Tibial artery (tissue), 4 donors: ENCODE measurements around the gene MAZ.

Experiments
- DNase-seq, 2 donors: peaks; one replicate each; pipeline ENCODE4 v3.0.0-alpha.2; 2019
- H3K27ac ChIP-seq, 2 donors: fragments of 200-600 bp; sonication (generic) in 1 of 2; 1 replicate in 1 of 2; 2 replicates in 1 of 2; pipeline ENCODE4 v1.5.1; 2018 to 2019; ENCODE audit warnings: mild to moderate bottlenecking in 1 of 2
- H3K27me3 ChIP-seq, 2 donors: fragments of 200-600 bp; sonication (generic) in 1 of 2; one replicate each; pipeline versions ENCODE4 v1.5.1 to v1.6.0; 2016 to 2019
- H3K36me3 ChIP-seq, 3 donors: fragments of 200-600 bp; sonication (generic) in 2 of 3; one replicate each; pipeline ENCODE4 v1.5.1; 2016 to 2019; ENCODE audit warnings: mild to moderate bottlenecking in 2 of 3
- H3K4me1 ChIP-seq, 4 donors: fragments of 200-600 bp; sonication (generic) in 2 of 4; 1 replicate in 3 of 4; 2 replicates in 1 of 4; pipeline ENCODE4 v1.5.1; 2016 to 2019
- H3K4me3 ChIP-seq, 2 donors: fragments of 200-600 bp; sonication (generic) in 1 of 2; 1 replicate in 1 of 2; 2 replicates in 1 of 2; pipeline ENCODE4 v1.5.1; 2018 to 2019; ENCODE audit warnings: mild to moderate bottlenecking in 2 of 2
- H3K9me3 ChIP-seq, 3 donors: fragments of 200-600 bp; sonication (generic) in 1 of 3; one replicate each; pipeline ENCODE4 v1.5.1; 2016 to 2019
- intact Hi-C: fragments of 100-400 bp; cut with DNase I; formaldehyde crosslinking; loops from one replicate; pipeline ENCODE4 v1.15.0; 2023; ENCODE audit warnings: low total_unique reads
- TF ChIP-seq, protein P1 (sequence below), 2 experiments: fragments of 200-600 bp in 1 of 2; fragments of 450-650 bp in 1 of 2; IDR thresholded peaks; one replicate each; pipeline ENCODE4 v1.5.1; 2017 to 2019; ENCODE audit warnings: antibody characterized with exemption in 2 of 2, mild to moderate bottlenecking in 1 of 2, moderate library complexity in 1 of 2

MAZ gene

DNA sequence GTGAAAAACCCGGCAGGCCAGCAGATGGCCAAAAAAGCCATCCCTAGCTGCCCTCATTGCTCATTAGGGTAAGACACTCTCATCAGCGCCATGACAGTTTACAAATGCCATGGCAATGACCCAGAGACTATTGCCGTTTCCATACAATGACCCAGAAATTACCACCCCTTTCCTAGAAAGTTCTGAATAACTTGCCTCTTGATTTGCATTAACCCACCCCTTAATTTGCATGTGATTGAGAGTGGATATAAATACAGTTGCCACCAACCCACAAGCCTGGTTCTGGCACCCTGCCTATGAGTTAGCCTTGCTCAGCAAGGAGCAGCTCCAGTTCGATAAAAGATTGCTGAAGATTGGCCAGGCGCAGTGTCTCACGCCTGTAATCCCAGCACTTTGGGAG lies 44.4 kb upstream of the MAZ start:
- peaks cover 0 to 13% of the 10 kb centered on the region in 2 donors for H3K27me3 ChIP-seq
- no peaks in the 10 kb centered on the region for H3K4me1 ChIP-seq
- DNase-seq = no peak
- TF ChIP-seq, protein P1, sequence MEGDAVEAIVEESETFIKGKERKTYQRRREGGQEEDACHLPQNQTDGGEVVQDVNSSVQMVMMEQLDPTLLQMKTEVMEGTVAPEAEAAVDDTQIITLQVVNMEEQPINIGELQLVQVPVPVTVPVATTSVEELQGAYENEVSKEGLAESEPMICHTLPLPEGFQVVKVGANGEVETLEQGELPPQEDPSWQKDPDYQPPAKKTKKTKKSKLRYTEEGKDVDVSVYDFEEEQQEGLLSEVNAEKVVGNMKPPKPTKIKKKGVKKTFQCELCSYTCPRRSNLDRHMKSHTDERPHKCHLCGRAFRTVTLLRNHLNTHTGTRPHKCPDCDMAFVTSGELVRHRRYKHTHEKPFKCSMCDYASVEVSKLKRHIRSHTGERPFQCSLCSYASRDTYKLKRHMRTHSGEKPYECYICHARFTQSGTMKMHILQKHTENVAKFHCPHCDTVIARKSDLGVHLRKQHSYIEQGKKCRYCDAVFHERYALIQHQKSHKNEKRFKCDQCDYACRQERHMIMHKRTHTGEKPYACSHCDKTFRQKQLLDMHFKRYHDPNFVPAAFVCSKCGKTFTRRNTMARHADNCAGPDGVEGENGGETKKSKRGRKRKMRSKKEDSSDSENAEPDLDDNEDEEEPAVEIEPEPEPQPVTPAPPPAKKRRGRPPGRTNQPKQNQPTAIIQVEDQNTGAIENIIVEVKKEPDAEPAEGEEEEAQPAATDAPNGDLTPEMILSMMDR (IDR thresholded peaks at IDR 0.05) = no peak
- H3K36me3 ChIP-seq = no peaks in the 10 kb centered on the region
- H3K27ac ChIP-seq = no peak overlapping the region
- H3K9me3 ChIP-seq = no peaks in the 10 kb centered on the region
- H3K4me3 ChIP-seq = no peak overlapping the region
- intact Hi-C loops = no loop called here

DNA sequence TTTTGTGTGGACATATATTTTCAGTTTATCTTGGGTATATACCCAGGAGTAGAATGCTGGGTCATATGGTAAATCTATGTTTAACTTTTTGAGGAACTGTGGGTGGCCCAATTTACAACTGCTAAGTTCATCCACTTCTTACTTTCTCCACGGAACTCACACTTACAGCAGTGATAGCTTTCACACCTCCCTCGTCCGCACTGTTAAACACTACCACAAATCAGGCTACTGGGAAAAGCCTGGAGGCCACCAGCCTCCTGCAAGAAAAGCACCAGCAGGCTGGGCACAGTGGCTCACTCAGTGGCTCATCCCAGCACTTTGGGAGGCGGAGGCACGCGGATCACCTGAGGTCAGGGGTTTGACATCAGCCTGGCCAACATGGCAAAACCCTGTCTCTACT lies 43.0 kb upstream of the MAZ start:
- Histone ChIP-seq H3K36me3 (no peaks in the 10 kb centered on the region), H3K27me3 (peaks cover 0 to 13% of the 10 kb centered on the region in 2 donors), H3K4me1 (no peaks in the 10 kb centered on the region), H3K9me3 (no peaks in the 10 kb centered on the region), H3K4me3 (no peak overlapping the region), H3K27ac (no peak overlapping the region)
- intact Hi-C loops = no loop called here
- no peak for DNase-seq
- TF ChIP-seq, protein P1 (IDR thresholded peaks at IDR 0.05) = no peak

DNA sequence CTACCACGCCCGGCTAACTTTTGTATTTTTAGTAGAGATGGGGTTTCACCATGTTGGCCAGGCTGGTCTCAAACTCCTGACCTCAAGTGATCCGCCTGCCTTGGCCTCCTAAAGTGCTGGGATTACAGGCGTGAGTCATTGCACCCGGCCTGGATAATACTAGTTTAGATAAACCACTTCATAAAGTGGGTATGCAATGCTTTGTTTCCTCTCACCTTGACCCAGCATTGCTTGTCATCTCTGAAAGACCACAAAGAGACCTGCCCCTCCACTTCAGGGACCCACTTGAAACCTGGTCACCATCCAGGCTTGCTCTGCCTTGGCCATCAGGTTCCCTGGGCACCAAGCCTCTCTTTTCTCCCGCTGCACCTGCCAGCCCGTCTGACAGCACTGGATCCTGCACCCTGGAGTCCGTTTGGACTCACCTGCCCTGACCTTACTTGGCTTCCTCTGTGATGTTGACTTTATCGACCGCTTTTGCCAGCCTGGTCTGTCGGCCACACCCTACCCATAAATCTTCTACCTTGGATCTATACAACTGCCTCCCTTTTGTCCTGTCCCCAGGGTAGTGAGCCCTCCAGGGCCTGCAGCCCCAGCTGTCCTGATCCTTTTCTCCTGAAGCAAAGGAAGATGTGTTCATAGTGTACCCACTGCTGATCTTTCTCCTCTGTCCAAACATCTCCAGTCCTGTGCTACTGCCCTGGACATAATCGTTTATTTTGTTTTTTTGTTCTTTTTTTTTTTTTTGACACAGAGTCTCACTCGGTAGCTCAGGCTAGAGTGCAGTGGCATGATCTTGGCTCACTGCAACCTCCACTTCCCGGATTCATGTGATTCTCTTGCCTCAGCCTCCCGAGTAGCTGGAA lies 40.9 kb upstream of the MAZ start:
- no peaks in the 10 kb centered on the region for H3K4me1 ChIP-seq
- H3K27me3 ChIP-seq = peaks cover 0 to 17% of the 10 kb centered on the region in 2 donors
- H3K9me3 ChIP-seq = no peaks in the 10 kb centered on the region
- no peak for DNase-seq
- TF ChIP-seq, protein P1 (IDR thresholded peaks at IDR 0.05) = no peak
- intact Hi-C loops = no loop called here
- H3K4me3 ChIP-seq = no peak overlapping the region
- no peaks in the 10 kb centered on the region for H3K36me3 ChIP-seq
- H3K27ac ChIP-seq = no peak overlapping the region

DNA sequence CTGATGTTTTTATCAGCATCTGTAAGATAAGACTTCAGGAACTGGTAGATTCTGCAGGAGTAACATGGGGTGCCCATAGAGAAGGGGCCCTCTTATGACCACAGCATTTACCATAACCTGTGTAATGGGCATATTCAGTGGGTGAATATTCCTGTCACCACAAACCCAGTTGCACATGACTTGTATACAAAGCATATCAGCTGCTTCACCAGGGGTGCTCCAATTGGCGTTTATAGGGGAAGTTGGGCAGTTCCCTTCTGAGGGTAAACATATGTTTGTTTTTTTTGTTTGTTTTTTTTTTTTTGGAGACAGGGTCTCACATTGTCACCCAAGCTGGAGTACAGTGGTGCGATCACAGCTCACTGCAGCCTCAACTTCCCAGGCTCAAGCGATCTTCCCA lies 39.8 kb upstream of the MAZ start:
- H3K27me3 ChIP-seq = peaks cover 0 to 17% of the 10 kb centered on the region in 2 donors
- H3K4me3 ChIP-seq = no peak overlapping the region
- no peaks in the 10 kb centered on the region for H3K4me1 ChIP-seq
- no peak overlapping the region for H3K27ac ChIP-seq
- no peaks in the 10 kb centered on the region for H3K36me3 ChIP-seq
- H3K9me3 ChIP-seq = no peaks in the 10 kb centered on the region
- intact Hi-C loops = no loop called here
- TF ChIP-seq, protein P1 (IDR thresholded peaks at IDR 0.05) = no peak
- DNase-seq = no peak

DNA sequence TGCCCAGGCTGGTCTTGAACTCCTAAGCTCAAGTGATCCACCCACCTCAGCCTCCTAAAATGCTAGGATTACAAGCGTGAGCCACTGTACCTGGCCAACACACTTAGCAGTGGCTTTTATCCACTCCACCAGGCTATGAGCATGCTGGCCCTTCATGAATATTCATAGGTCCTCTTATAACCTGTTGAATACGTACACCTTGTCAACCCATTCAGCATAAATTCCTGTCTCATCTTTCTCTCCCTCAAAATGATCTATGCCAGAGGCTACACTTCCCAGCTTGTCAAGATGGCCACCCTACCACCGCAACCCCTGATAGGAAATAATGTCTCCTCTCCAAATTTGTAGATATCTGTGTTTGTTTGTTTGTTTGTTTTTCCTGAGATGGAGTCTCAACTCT lies 39.3 kb upstream of the MAZ start:
- Histone ChIP-seq H3K36me3 (no peaks in the 10 kb centered on the region), H3K27ac (no peak overlapping the region), H3K27me3 (peaks cover 0 to 17% of the 10 kb centered on the region in 2 donors), H3K4me3 (no peak overlapping the region), H3K4me1 (no peaks in the 10 kb centered on the region), H3K9me3 (no peaks in the 10 kb centered on the region)
- TF ChIP-seq, protein P1 (IDR thresholded peaks at IDR 0.05) = no peak
- no peak for DNase-seq
- intact Hi-C loops = no loop called here
